ENCODE data around the gene GALNT14.

GALNT14 gene

DNA sequence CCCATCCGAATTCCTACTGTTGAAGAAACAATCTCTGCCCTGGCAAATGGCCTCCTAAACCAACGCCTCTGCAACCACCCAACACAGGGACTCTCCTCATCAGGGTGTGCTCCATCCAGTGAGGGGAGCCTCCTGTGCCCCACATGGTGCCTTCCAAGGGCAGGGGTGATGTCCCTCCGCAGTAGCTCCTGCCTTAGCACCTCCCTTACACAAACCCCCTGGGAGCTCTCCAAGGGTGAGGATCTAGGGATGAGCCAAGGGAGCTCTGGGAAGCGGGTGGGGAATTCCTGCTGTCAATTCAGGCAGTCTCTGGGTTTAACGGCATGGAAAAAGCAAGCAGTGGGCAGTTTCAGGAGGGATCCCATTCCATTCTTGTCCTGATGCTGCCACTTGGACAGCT is 3.8 kb downstream of the GALNT14 start:
- no peak for DNase-seq

DNA sequence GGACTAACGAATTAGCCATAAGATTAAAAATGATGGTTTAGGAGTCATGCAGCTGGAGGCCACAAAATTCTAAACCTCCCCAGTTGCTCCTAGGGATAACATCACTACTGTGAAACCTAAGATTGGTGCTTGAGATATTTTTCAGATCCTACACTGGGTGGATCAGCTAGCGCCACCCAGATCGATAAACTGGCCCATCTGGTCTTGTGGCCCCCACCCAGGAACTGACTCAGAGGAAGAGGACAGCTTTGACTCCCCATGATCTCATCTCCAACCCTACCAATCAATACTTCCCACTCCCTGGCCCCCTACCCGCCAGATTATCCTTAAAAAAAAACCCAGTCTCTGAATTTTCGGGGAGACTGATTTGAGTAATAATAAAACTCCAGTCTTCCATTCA is 5.5 kb downstream of the GALNT14 start:
- DNase-seq = no peak

DNA sequence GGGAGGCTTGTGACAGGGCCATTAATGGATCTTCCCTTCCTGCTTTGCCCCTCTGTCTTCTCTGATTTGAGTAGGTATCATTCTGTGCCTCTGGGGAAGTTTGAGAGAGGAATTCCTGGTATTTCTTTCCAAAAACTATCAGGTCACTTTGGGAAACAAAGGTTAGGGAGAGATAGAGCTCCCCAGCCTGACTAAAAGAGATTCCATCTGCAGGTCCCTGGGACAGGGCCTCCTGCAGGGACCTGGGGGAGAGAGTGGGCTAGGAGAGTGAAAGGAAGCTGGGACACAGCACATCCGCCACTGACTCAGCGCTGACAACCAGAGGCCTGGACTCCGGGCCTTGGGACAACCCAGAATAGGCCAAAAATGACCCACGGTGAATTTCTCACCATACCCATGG is 6.4 kb downstream of the GALNT14 start:
- no peak for DNase-seq

DNA sequence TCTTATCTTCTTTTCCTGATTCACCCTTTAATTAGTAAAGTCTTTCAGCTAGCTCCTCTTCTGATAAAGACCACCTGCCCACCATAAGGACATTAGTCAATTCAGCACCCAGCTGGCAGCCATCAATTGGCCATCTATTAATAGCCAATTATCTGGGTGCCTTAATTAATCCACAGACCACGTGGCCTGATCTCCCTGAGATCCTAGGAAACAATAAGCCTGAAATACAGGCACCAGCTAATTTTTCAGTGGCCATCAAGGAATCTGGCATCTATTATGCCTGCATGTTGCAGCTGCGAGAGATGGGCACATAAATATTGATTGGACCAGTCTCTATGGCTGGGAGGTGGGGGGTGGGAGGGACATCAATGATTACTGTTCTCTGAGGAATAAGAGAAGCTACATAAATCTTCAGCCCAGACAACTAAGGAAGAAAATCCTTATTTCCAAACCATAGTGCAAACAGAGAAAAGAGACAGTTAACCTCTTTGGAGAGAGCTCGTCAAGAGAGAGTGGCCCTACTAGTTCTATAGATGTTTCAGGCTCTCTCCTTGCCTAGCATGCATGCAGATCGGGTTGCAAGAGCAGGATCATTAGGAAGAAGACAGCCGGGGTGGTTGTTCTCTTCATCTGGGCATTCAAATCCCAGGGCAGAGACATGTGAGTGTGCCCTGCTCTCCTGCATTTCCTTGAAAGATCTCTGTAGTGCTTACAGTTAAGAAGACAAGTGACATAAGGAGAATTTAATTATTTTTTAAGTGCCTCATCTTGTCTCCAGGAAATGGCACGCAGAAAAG is 8.7 kb downstream of the GALNT14 start:
- DNase-seq = no peak

DNA sequence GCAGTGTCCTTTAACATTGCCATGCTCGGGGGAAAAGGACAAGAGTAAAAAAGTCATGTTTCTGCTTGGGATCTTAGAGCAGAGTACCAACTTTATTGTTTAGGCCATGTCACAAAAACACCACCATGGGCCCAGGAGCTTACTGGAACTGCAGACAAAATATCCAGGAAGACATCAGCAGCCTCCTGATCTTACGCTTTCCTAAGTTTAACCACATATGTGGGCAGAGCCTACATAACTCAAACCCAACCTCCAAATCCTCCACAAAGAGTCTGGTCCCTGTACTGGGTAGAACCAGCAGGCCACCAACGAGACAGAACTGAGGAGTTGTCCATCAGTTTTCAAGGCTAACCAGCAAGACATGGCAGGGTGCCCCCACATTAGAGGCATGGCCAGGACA is 10.3 kb downstream of the GALNT14 start:
- DNase-seq = no peak

DNA sequence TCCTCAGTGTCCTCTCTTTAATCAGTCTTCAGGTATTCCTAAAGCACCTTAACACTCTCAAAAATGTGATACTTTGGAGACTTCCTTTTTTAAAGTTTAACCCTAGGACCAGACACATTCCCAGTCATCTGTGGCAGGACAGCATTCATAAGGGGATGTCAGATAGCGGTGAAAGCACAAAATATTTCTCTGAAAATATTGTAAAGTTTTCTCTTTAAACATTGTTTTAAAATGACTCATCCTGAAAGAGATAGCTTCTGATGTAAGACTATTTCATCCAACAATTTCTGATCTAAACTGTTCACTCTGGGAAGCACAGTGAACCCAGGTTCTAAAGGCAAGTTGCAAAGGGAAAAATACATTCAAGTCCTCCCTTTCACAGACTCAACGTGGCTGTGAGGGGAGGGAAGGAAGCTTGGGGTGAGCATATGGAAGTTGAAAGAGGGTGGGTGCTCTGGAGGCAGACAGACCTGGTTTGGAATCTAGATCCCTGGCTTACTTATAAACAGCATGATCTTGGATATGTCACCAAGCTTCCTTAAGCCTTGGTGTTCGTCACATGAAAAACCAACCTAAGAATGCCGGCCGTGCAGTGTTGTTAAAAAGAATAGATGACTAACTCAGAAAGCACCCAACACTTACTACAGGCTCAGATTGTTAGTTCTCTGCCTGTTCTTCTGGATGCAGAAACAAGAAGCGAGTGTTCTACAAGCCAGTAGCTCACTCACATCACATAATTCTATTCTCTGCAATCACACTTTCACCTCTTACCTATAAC is 12.1 kb downstream of the GALNT14 start:
- DNase-seq = no peak

DNA sequence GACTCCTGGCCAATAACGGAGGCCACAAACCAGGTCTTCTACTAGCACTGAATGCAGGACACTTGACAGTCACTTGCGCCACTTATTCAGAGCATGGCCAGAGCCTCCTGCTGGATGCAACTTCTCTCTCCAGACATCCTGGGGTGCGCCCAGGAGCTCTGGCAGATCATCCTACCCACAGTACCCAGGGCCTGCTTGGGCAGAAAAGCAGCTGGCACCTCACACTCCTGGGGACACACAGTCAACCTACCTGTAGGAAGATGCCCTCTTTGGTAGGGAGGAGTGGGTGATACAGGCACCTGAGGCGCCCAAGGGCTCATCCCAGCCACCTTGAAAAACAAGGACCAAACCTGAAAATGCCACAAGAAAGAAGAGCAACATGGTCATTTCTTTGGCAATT is 13.3 kb downstream of the GALNT14 start:
- no peak for DNase-seq

DNA sequence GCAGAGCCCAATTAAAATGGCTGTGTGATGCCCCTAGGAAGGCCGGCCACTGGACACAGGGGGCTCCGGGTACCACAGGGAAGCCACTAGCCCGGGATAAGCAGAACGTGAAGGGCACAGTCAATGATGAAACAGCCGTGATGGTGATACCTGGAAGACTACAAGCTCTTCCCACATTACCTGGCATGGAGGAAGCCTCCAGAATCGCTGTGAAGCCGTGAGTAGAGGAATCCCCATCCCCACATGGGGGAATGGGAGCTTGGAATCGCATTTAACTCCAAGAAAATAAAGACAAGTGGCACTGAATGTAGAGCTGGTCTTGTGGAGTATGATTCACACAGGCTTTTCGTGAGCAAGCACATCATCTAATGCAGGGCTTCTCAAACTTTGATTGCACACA is 16.1 kb downstream of the GALNT14 start:
- DNase-seq = no peak

DNA sequence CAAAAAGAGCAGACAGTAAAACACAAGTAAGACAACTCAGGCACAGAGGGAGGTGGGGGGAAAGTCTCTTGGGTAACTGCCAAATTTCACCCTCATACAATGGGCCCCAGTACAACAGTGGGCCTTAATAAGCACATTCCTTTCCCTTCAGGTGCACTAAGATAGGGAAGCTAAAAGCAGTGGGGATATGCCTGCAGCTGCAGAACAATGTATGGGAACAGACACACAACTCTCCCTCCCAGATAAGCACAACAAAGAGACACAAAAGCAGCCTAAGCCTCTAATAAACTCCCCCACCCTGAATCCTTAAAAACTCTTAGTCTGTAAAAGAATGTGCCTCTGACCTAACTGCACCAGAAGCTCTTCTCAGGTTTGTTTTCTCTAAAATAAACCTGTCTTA is 24.5 kb downstream of the GALNT14 start:
- DNase-seq = no peak

DNA sequence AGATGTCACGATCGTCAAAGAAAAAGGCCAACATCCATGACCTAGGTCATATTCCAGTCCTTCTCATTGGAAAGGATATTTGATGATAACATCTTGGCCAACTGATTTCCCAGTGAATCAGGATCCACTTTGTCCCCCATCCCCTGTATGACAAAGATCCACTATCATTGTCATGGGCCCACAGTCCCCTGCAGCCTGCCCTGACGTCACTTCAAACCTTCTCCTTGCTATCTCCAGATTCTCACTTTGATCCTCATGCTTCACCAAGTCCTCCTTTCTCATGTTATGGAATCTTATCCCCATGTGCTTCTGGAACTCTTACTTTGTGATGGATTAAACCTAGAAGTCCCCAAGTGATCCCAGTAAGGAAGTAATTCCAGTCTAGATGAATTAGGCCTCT is 25.7 kb downstream of the GALNT14 start:
- no peak for DNase-seq

DNA sequence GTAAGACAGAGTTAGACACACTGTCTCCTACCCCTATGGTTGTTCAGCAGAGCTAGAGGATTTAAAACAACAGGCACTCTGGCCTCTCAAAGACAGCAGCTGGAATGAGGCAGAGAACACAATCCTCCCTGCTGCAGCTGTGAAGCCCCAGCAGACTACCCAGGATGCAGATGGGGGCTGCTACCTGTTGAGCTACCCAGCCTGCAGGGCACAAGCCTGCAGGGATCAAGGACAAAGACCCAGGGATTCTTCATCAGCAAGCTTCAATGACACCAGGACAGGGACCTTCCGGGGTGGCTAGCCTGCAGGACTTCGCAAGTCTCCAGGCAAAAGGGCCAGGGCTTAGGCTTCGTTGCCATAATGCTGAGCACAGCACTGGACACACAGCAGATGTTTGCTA is 27.2 kb downstream of the GALNT14 start:
- DNase-seq = no peak

DNA sequence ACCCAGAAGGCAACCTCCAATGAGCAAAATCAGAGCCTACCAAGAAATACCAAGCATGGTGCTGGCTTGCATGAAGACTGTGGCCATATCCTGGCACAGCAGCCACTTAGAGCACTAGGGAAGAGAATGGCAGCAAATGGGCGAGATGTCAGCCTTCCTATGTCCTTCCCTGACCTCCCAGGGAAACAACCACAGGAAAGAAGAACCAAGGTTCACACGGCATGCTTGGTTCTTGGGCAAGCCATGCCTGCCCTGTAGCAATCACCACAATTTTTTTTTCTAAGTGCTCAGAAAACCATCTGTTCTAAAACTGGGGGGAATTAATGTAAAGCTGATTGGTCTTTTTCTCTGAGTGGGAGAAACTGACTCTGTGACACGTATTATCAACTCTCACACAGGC is 27.8 kb downstream of the GALNT14 start:
- no peak for DNase-seq

DNA sequence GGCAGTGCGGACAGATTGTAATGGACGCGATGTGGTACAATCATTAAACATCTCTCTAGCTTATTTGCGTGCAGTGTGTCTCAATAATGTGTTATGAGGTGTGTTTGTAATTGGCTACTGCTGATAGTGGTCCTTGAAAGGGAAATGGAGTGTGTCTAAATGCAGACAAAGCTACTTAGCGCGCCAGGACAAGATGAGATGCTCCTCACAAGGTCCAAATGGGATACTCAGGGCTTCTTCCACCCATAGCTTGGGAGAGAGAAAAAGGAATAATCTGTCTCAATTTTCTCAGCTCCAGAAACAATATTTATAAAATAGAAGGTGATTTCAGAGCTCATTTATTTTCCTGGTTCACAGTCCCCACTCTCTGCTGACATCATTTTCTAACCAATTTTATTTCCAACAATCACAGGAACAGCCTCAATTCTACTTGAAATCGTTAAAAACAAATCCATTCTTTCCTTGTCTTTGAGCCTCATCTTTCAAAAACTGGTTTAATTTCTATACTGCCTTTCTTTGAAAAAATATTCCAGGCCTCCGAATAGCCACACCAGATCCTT is 28.5 kb downstream of the GALNT14 start:
- DNase-seq = no peak

DNA sequence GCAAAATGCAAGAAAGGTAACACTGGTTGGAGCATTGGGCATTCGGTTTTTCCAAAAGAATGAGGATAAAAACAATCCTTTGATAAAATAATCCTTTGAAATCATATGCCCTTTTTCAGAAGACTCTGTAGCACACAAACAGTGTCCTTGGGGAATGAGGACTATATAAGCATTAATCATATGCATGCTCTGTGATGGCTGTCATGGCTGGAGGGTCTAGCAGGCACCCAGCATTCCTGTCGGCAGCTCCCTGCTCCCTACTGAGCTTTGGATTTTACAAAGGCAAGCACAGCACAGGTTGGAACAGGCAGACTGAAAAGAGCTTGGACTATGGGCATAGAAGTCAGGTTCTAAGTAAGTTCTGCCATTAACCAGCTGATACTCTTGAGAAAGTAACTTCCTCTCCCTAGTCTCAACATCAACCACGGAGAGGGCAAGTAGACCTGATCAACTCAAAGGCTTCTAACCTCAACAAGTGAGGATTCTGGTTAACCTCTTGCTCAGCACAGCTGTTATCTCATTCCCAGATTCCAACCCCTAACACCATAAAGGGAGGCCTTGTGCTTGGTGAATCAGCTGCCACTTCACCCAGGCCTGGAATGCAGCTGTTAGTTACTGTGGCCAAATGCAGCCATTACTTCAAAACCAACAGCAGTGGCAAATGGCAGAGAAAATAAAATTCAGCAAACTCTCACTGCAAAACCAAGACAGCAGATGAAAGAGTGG is 29.5 kb downstream of the GALNT14 start:
- no peak for DNase-seq

DNA sequence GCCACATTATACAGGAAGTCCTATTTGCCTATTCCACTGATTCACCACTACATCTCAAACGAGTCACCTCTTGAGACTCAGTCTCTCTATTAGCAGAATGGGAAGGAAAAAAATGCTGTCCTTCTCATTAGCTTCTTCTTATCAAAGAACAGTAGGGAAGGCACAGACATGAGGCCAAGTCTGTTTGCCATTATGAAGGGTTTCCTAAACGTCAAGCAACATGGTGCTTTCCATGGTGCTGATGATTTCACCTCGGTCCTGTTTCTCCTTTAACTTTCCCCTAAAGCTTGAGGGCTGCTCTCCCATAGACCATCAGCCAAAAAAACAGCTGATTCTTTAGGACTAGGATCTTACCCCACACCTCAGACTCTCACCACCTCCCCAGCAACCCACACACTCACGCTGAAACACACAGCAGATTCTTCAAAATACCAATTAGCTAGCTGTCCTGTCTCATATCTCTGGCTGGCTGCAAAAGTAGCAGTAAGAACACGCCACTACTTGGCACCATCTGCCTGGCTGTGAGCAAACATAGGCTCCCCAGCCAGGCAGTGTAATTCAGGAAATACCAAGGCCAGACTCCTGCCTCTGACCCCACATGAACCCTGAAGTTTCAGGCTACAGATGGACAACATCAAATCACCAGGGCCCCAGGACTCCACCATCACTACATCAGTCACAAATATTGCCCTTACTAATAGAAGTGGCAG is 30.5 kb downstream of the GALNT14 start:
- DNase-seq = peak; percentile 7 to 50

DNA sequence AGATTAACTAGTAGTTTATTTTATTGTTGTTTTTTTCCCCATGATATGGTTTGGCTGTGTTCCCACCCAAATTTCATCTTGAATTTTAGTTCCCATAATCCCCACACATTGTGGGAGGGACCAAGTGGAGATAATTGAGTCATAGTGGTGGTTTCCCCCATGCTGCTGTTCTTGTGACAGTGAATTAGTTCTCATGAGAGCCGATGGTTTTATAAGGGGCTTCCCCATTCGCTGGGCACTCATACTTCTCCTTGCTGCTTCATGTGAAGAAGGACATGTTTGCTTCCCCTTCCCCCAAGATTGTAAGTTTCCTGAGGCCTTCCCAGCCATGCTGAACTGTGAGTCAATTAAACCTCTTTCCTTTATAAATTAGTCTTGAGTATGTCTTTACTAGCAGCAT is 36.5 kb downstream of the GALNT14 start:
- no peak for DNase-seq

DNA sequence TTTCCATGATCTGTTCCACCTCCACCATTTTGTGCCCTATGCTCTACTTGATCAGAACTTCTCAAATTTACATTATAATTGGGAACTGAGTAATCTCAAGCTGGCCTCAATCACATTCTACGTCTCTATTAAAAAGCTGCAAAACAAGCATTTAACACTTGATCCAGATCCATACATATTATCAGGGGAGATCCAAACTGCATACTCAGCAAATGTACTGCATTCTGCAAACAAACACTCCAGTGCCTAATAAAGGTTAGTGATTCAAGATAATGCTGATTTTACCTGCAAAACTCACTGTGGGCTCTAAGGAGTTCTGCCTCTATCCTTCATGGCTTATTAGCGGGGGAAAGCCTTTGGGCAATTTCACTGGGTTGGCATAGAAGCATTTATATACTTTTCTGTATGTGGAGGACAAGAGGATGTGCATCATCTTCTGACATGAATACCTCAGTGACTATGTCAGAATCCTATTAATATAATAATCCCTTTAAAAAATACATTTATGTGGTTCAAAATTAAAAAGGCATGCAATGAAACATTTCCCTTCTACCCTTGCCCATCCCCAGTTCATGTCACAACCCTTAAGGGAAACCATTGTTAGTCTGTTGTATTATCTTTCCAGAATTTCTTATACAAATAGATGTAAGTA is 40.2 kb downstream of the GALNT14 start:
- DNase-seq = no peak

DNA sequence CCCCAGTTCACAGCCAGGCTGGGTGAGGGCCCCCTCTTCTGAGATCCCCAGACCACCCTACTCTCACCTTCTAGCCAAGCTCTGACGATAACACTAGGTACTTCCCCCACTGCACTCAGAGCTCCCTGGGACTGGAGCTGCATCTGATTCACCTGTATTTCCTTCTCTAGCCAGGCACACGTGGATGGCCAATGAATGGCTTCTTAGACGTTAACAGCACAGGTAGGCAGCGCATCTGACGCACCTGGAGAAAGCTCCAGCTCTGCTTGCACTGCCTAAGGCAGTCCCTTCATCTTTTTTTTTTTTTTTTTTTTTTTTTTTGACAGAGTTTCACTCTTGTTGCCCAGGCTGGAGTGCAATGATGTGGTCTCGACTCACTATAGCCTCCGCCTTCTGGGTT is 48.1 kb downstream of the GALNT14 start:
- DNase-seq = no peak

DNA sequence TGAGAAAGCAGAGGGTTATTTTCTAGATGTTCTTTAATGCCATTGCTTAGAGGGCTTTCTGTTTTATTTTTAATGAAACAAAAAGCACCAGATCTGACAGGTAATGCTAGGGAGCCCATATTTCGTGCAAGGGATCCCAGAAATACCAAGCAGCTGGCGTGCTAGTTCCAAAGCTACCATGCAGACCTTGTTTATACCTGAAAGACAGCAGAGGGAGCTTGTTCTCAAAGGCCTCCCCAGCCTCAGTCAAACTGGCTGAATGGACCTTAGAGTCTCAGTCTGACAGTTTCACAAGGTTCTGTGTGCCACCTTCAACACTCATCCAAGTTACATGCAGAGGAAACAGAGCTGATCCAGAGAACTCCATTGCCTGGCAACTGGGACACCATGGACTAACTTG is 48.6 kb downstream of the GALNT14 start:
- DNase-seq = no peak

DNA sequence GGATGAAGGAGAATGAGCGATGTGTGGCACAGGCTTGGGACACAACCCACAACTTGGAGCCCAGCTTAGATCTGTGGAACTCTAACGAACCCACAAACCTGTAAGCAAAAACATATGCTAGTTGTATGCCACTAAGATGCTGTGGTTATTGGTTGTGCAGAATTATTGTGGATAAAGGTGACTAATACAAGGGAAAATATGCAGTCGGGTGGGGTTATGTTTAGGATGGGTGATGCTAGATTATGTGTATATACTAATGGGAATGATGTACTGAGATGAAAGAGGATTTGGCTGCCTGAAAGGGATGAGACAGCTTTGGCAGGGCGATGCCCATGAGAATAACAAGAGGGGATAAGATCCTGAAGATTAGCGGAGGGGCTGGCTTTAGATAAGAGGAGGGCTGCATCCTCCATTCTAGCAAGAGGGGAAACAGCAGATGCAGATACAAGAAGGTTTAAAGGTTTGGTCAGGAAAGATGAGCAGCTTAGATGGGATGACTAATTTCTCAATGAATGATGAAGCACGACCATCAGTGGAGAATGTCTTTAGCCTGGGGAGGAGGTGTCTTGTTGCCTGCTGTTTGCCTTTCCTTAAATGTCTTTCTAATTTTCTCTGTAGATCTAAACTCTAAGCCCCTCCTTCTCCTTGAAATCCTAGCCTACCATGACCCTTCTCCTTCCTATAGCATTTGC is 49.6 kb downstream of the GALNT14 start:
- no peak for DNase-seq

DNA sequence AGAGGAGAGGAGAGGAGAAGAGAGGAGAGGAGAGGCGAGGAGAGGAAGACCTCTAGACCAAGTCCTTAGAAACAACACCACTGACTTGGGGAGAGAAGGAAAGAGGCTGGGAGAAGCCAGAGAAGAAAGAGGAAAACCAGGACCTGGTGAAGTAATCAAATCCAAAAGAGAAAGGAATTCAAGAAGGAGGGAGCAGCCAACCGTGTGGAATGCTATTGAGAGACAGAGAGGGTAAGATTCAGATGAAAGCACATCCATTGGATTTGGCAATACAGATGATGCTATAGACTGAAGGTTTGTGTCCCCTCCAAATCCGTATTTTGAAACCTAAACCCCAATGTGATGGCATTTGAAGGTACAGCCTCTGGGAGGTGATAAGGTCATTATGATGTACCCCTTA is 50.7 kb downstream of the GALNT14 start:
- no peak for DNase-seq

DNA sequence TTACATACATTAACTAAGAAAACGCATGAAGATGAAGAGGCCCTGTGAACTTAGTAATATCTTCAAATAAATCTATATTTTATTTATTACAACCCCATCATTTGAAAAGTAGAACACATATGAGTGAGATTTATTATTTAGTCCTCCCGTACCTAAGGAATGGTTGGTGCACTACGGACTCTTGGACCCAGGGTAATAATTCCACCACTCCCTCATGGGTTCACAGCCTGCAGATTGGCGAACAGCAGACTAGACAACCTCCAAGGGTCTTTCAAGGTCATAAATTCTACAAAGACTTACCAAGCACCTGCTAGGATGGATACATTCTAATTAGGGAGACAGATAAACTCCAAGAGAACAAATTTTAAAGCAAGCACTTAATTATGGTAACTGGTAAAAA is 51.6 kb downstream of the GALNT14 start:
- no peak for DNase-seq
